Caco-2 (cell line): ENCODE data around the gene PCBP4. TPM values are rescaled to one million over a fixed set of nuclear protein-coding genes. Genes with fewer than 3 reads are reported as not detected.

ENCODE experiments used
- BruUV-seq: library from RNA; stranded (reverse); fragments of 400-500 nt; replicated peaks from 2 replicates; lab custom pipeline; 2021; lab: Mats Ljungman, UMichigan
- CTCF ChIA-PET: fragments of 300-600 bp; sonication (Branson Sonifier 250); formaldehyde crosslinking; loops from one replicate; lab custom pipeline; 2022; ENCODE audit warnings: antibody characterized with exemption; lab: Charles Lee
- POLR2A ChIA-PET: fragments of 300-600 bp; sonication (Branson Sonifier 250); formaldehyde crosslinking; loops from one replicate; lab custom pipeline; 2022; ENCODE audit warnings: antibody characterized with exemption; lab: Charles Lee
- DNase-seq, 2 experiments: peaks; one replicate each; pipeline versions ENCODE4 v3.0.0 to v3.0.0-alpha.2; 2020 to 2022
- H3K27me3 ChIP-seq: replicated peaks from 2 replicates; pipeline ENCODE4 v1.6.0; 2011; ENCODE audit warnings: low read length; ENCODE audit not compliant: control insufficient read depth, insufficient read depth
- H3K36me3 ChIP-seq: 2 replicates; pipeline ENCODE4 v1.5.1; 2011; ENCODE audit warnings: low read length; ENCODE audit not compliant: control insufficient read depth, insufficient read depth
- H3K4me1 ChIP-seq: fragments of 250-450 bp; sonication (Bioruptor Pico); 2 replicates; pipeline ENCODE4 v1.5.1; 2020; ENCODE audit warnings: mild to moderate bottlenecking
- H3K4me3 ChIP-seq: 2 replicates; pipeline ENCODE4 v1.5.1; 2011; ENCODE audit warnings: low read depth, mild to moderate bottlenecking, control low read depth, low read length
- H3K9me3 ChIP-seq: fragments of 250-450 bp; sonication (Bioruptor Pico); 2 replicates; pipeline ENCODE4 v1.5.1; 2020; ENCODE audit warnings: mild to moderate bottlenecking, moderate library complexity
- H3K27ac Mint-ChIP-seq: one replicate; pipeline ENCODE4 v1.8.0; 2022; ENCODE audit warnings: mixed read lengths; ENCODE audit not compliant: unreplicated experiment
- H3K27me3 Mint-ChIP-seq: one replicate; pipeline ENCODE4 v1.8.0; 2022; ENCODE audit warnings: mixed read lengths; ENCODE audit not compliant: insufficient read depth, unreplicated experiment
- H3K36me3 Mint-ChIP-seq: one replicate; pipeline ENCODE4 v1.8.0; 2022; ENCODE audit warnings: mild to moderate bottlenecking, mixed read lengths; ENCODE audit not compliant: insufficient read depth, unreplicated experiment
- H3K4me1 Mint-ChIP-seq: one replicate; pipeline ENCODE4 v1.8.0; 2022; ENCODE audit warnings: low read depth, mixed read lengths; ENCODE audit not compliant: unreplicated experiment
- H3K4me3 Mint-ChIP-seq: one replicate; pipeline ENCODE4 v1.8.0; 2022; ENCODE audit warnings: mild to moderate bottlenecking, moderate library complexity, mixed read lengths; ENCODE audit not compliant: unreplicated experiment
- H3K9me3 Mint-ChIP-seq: one replicate; pipeline ENCODE4 v1.8.0; 2022; ENCODE audit warnings: mixed read lengths; ENCODE audit not compliant: unreplicated experiment
- CTCF ChIP-seq, 2 experiments: fragments of 200-600 bp in 1 of 2; IDR thresholded peaks; 1 replicate in 1 of 2; 2 replicates in 1 of 2; pipeline versions ENCODE4 v1.5.1 to v1.8.0; 2011 to 2022; ENCODE audit warnings: antibody characterized with exemption in 1 of 2, control low read depth in 1 of 2, inconsistent platforms in 1 of 2, low read depth in 1 of 2, low read length in 1 of 2, mild to moderate bottlenecking in 1 of 2, moderate library complexity in 1 of 2; ENCODE audit not compliant: insufficient read depth in 1 of 2, severe bottlenecking in 1 of 2, unreplicated experiment in 1 of 2
- intact Hi-C: fragments of 100-400 bp; cut with micrococcal nuclease; formaldehyde crosslinking; loops from one replicate; pipeline ENCODE4 v1.10.0; 2022; ENCODE audit not compliant: unreplicated experiment
- total RNA-seq: library from RNA; stranded (reverse); gene quantifications from 2 replicates; pipeline ENCODE4 v1.2.3, GENCODE V29; 2022

PCBP4 gene
- total RNA-seq, 1 experiment from 2014 or later, result 46.5 TPM

- POLR2A ChIA-PET, result no interaction called here
- BruUV-seq, result no TSS peak
- peaks cover 2% of the 10 kb centered on the region for H3K27me3 Mint-ChIP-seq
- H3K4me1 Mint-ChIP-seq, result no peaks in the 10 kb centered on the region
- no peaks in the 10 kb centered on the region for H3K9me3 Mint-ChIP-seq
- intact Hi-C loops, result no loop called here
- no peaks in the 10 kb centered on the region for H3K36me3 Mint-ChIP-seq
- no peaks in the 10 kb centered on the region for H3K9me3 ChIP-seq
- H3K4me3 Mint-ChIP-seq, result no peak overlapping the region
- no peak overlapping the region for H3K27ac Mint-ChIP-seq
- H3K4me1 ChIP-seq, result no peaks in the 10 kb centered on the region
- H3K27me3 ChIP-seq, result no peaks in the 10 kb centered on the region
- no peak overlapping the region for H3K4me3 ChIP-seq
- no peak for TF ChIP-seq CTCF (IDR thresholded peaks at IDR 0.05; ENCODE audit: insufficient read depth in 1 of 2, low read depth in 1 of 2, low read length in 1 of 2, severe bottlenecking in 1 of 2, unreplicated experiment in 1 of 2)
- no peaks in the 10 kb centered on the region for H3K36me3 ChIP-seq
- no peak for DNase-seq
- CTCF ChIA-PET, result no interaction called here
Observed at GRCh38 chr3:51954713-51955112, 12.5 kb downstream of the PCBP4 start.

- no peaks in the 10 kb centered on the region for H3K4me1 Mint-ChIP-seq
- Histone ChIP-seq H3K36me3 (no peaks in the 10 kb centered on the region), H3K9me3 (no peaks in the 10 kb centered on the region), H3K27me3 (no peaks in the 10 kb centered on the region), H3K4me3 (no peak overlapping the region), H3K4me1 (no peaks in the 10 kb centered on the region)
- DNase-seq, result no peak
- TF ChIP-seq CTCF (IDR thresholded peaks at IDR 0.05; ENCODE audit: insufficient read depth in 1 of 2, low read depth in 1 of 2, low read length in 1 of 2, severe bottlenecking in 1 of 2, unreplicated experiment in 1 of 2), result no peak
- no TSS peak for BruUV-seq
- CTCF ChIA-PET, result no interaction called here
- H3K4me3 Mint-ChIP-seq, result no peak overlapping the region
- no peaks in the 10 kb centered on the region for H3K9me3 Mint-ChIP-seq
- H3K36me3 Mint-ChIP-seq, result no peaks in the 10 kb centered on the region
- peaks cover 2% of the 10 kb centered on the region for H3K27me3 Mint-ChIP-seq
- no peak overlapping the region for H3K27ac Mint-ChIP-seq
- intact Hi-C loops, result no loop called here
- POLR2A ChIA-PET, result no interaction called here
Observed at GRCh38 chr3:51954105-51954504, 13.1 kb downstream of the PCBP4 start.

GRCh38 chr3:51953445-51953844 lies 13.8 kb downstream of the PCBP4 start:
- intact Hi-C loops, result no loop called here
- no peaks in the 10 kb centered on the region for H3K27me3 ChIP-seq
- POLR2A ChIA-PET, result interaction anchor here (0.5 to 0.7 kb wide), 2 partner anchors 20 to 29 kb away, joined by 3 read pairs; no protein-coding TSS in a partner anchor

More at GRCh38 chr3:51953445-51953844, 13.8 kb downstream of the PCBP4 start:
- no peaks in the 10 kb centered on the region for H3K4me1 Mint-ChIP-seq
- H3K4me3 Mint-ChIP-seq, result no peak overlapping the region
- DNase-seq, result no peak
- no TSS peak for BruUV-seq
- no peak overlapping the region for H3K27ac Mint-ChIP-seq
- Histone ChIP-seq H3K36me3 (no peaks in the 10 kb centered on the region), H3K4me1 (no peaks in the 10 kb centered on the region), H3K4me3 (no peak overlapping the region), H3K9me3 (no peaks in the 10 kb centered on the region)
- CTCF ChIA-PET, result interaction anchor here (0.6 kb wide), 1 partner anchor 29 kb away, joined by 3 read pairs; the partner anchor contains the start of gene ACY1
- TF ChIP-seq CTCF (IDR thresholded peaks at IDR 0.05; ENCODE audit: insufficient read depth in 1 of 2, low read depth in 1 of 2, low read length in 1 of 2, severe bottlenecking in 1 of 2, unreplicated experiment in 1 of 2), result no peak
- peaks cover 2% of the 10 kb centered on the region for H3K27me3 Mint-ChIP-seq
- H3K36me3 Mint-ChIP-seq, result no peaks in the 10 kb centered on the region
- no peaks in the 10 kb centered on the region for H3K9me3 Mint-ChIP-seq
